GM12801 (cell line): ENCODE data around the gene SLC7A5.

Experiments used
- CTCF ChIP-seq: IDR thresholded peaks from one replicate; pipeline ENCODE4 v1.5.1; 2011; ENCODE audit warnings: control low read depth; ENCODE audit not compliant: insufficient read length; ENCODE audit errors: extremely low read depth

The SLC7A5 gene

GRCh38 chr16:87882436-87883019 lies 13.2 kb upstream of the SLC7A5 start:
- TF ChIP-seq CTCF = no peak

- no peak for TF ChIP-seq CTCF
These were observed 12.3 kb upstream of the SLC7A5 start for GRCh38 chr16:87881324-87882200.

- TF ChIP-seq CTCF = no peak
These were observed 10.9 kb upstream of the SLC7A5 start for GRCh38 chr16:87880117-87880696.

- TF ChIP-seq CTCF = no peak
These were observed 9.4 kb upstream of the SLC7A5 start for GRCh38 chr16:87878704-87879103.

GRCh38 chr16:87877942-87878507 lies 8.7 kb upstream of the SLC7A5 start:
- no peak for TF ChIP-seq CTCF

GRCh38 chr16:87874639-87875427 lies 5.5 kb upstream of the SLC7A5 start:
- TF ChIP-seq CTCF = no peak
